ENCODE results near the gene REPIN1.

REPIN1 gene

GRCh38 chr7:150401861-150402631 lies 33.4 kb downstream of the REPIN1 start:
- H3K36me3 ChIP-seq (ENCODE audit: insufficient read depth, low read length) = peaks cover 13% of the 10 kb centered on the region; the same call in 1 of the 2 replicates
- no peaks in the 10 kb centered on the region for H4K20me1 ChIP-seq (ENCODE audit: insufficient read depth, low read length, poor library complexity, severe bottlenecking)
- no peaks in the 10 kb centered on the region for H3K9me3 ChIP-seq (ENCODE audit: insufficient read depth, low read depth, low read length)
- no peak for TF ChIP-seq CTCF (conservative IDR thresholded peaks at IDR 0.05; ENCODE audit: low read length)
- no peak for TF ChIP-seq EZH2phosphoT487 (IDR thresholded peaks at IDR 0.05; ENCODE audit: borderline replicate concordance)
- H3F3A ChIP-seq (ENCODE audit: low read depth) = no peaks in the 10 kb centered on the region
- no peak overlapping the region for H2AFZ ChIP-seq (ENCODE audit: low read length)
- no peak overlapping the region for H3K9ac ChIP-seq (ENCODE audit: low read depth, low read length, poor library complexity, severe bottlenecking)
- no peak overlapping the region for H3K4me3 ChIP-seq (ENCODE audit: low read length, poor library complexity, severe bottlenecking)
- H3K79me2 ChIP-seq (ENCODE audit: insufficient read depth, low read length) = no peaks in the 10 kb centered on the region
- H3K27me3 ChIP-seq (ENCODE audit: insufficient read depth, low read length, poor library complexity, severe bottlenecking) = no peaks in the 10 kb centered on the region
- no peaks in the 10 kb centered on the region for H3K9me2 ChIP-seq (replicated peaks; ENCODE audit: low read depth, low read length)
- H3K4me2 ChIP-seq (ENCODE audit: low read depth, low read length, poor library complexity, severe bottlenecking) = no peak overlapping the region
- H3K4me1 ChIP-seq (ENCODE audit: insufficient read depth, low read length, poor library complexity, severe bottlenecking) = peaks cover 29% of the 10 kb centered on the region

GRCh38 chr7:150402671-150403321 lies 34.2 kb downstream of the REPIN1 start:
- Histone ChIP-seq H4K20me1 (ENCODE audit: insufficient read depth, low read length, poor library complexity, severe bottlenecking) (no peaks in the 10 kb centered on the region), H3K27me3 (ENCODE audit: insufficient read depth, low read length, poor library complexity, severe bottlenecking) (no peaks in the 10 kb centered on the region), H3K4me2 (ENCODE audit: low read depth, low read length, poor library complexity, severe bottlenecking) (no peak overlapping the region), H3K4me1 (ENCODE audit: insufficient read depth, low read length, poor library complexity, severe bottlenecking) (peaks cover 30% of the 10 kb centered on the region), H3K36me3 (ENCODE audit: insufficient read depth, low read length) (peaks cover 13% of the 10 kb centered on the region; the same call in 1 of the 2 replicates), H3K4me3 (ENCODE audit: low read length, poor library complexity, severe bottlenecking) (no peak overlapping the region), H2AFZ (ENCODE audit: low read length) (no peak overlapping the region), H3K9ac (ENCODE audit: low read depth, low read length, poor library complexity, severe bottlenecking) (no peak overlapping the region), H3K9me2 (replicated peaks; ENCODE audit: low read depth, low read length) (no peaks in the 10 kb centered on the region), H3F3A (ENCODE audit: low read depth) (no peaks in the 10 kb centered on the region), H3K79me2 (ENCODE audit: insufficient read depth, low read length) (no peaks in the 10 kb centered on the region), H3K9me3 (ENCODE audit: insufficient read depth, low read depth, low read length) (no peaks in the 10 kb centered on the region)
- no peak for TF ChIP-seq EZH2phosphoT487 (IDR thresholded peaks at IDR 0.05; ENCODE audit: borderline replicate concordance)
- TF ChIP-seq CTCF (conservative IDR thresholded peaks at IDR 0.05; ENCODE audit: low read length) = no peak

- Histone ChIP-seq H3K4me3 (ENCODE audit: low read length, poor library complexity, severe bottlenecking) (peak overlapping the region; percentile 82), H3K36me3 (ENCODE audit: insufficient read depth, low read length) (peaks cover 8% of the 10 kb centered on the region; the same call in 1 of the 2 replicates), H3K4me2 (ENCODE audit: low read depth, low read length, poor library complexity, severe bottlenecking) (peak overlapping the region; percentile 92), H3K79me2 (ENCODE audit: insufficient read depth, low read length) (no peaks in the 10 kb centered on the region), H3K4me1 (ENCODE audit: insufficient read depth, low read length, poor library complexity, severe bottlenecking) (peaks cover 33% of the 10 kb centered on the region), H3F3A (ENCODE audit: low read depth) (no peaks in the 10 kb centered on the region), H4K20me1 (ENCODE audit: insufficient read depth, low read length, poor library complexity, severe bottlenecking) (no peaks in the 10 kb centered on the region), H2AFZ (ENCODE audit: low read length) (no peak overlapping the region), H3K9ac (ENCODE audit: low read depth, low read length, poor library complexity, severe bottlenecking) (peak overlapping the region; percentile 95), H3K27me3 (ENCODE audit: insufficient read depth, low read length, poor library complexity, severe bottlenecking) (no peaks in the 10 kb centered on the region), H3K9me3 (ENCODE audit: insufficient read depth, low read depth, low read length) (no peaks in the 10 kb centered on the region), H3K9me2 (replicated peaks; ENCODE audit: low read depth, low read length) (no peaks in the 10 kb centered on the region)
- TF ChIP-seq CTCF (conservative IDR thresholded peaks at IDR 0.05; ENCODE audit: low read length) = no peak
- TF ChIP-seq EZH2phosphoT487 (IDR thresholded peaks at IDR 0.05; ENCODE audit: borderline replicate concordance) = no peak
Observed at GRCh38 chr7:150403376-150404171, 35.0 kb downstream of the REPIN1 start.

Measured in Loucy (cell line).